Right lobe of liver (tissue), 4 donors: ENCODE data around the gene PC.

ENCODE experiments used
- POLR2A ChIP-seq: fragments of 450-650 bp; IDR thresholded peaks from one replicate; pipeline ENCODE4 v1.6.1; 2017; ENCODE audit warnings: antibody characterized with exemption, mild to moderate bottlenecking
- TF ChIP-seq, protein P1 (sequence below), 4 donors: fragments of 200-600 bp in 3 of 4; fragments of 450-650 bp in 1 of 4; IDR thresholded peaks; one replicate each; pipeline versions ENCODE4 v1.5.1 to v1.8.0; 2016 to 2022; ENCODE audit warnings: antibody characterized with exemption in 4 of 4, mild to moderate bottlenecking in 2 of 4
- donor health status: DM: no; HTN: no; CAD: no.
- donor health status: DM: no; HTN: no; CAD: no.
- donor health status: DM: no; HTN: yes; CAD: no.

DNA sequence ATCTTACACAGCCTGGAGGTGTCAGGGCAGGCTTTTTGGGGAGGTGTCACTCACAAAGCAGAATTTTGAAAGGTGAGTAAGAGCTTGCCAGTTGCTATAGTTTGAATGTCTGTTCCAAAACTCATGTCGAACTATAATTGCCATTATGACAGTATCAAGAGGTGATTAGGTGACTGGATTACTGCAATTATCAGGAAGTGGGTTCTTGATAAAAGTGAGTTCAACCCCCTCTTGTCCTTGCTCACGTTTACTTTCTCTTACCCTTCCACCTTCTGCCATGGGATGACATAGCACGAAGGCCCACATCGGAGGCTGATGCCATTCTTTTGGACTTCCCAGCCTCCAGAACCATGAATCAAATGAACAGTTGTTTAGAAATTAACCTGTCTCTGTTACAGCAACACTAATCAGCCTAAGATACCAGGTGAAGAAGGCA, 12.2 kb upstream of the PC start:
- TF ChIP-seq, protein P1, sequence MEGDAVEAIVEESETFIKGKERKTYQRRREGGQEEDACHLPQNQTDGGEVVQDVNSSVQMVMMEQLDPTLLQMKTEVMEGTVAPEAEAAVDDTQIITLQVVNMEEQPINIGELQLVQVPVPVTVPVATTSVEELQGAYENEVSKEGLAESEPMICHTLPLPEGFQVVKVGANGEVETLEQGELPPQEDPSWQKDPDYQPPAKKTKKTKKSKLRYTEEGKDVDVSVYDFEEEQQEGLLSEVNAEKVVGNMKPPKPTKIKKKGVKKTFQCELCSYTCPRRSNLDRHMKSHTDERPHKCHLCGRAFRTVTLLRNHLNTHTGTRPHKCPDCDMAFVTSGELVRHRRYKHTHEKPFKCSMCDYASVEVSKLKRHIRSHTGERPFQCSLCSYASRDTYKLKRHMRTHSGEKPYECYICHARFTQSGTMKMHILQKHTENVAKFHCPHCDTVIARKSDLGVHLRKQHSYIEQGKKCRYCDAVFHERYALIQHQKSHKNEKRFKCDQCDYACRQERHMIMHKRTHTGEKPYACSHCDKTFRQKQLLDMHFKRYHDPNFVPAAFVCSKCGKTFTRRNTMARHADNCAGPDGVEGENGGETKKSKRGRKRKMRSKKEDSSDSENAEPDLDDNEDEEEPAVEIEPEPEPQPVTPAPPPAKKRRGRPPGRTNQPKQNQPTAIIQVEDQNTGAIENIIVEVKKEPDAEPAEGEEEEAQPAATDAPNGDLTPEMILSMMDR (IDR thresholded peaks at IDR 0.05): no peak
- TF ChIP-seq POLR2A: no peak
